Left forelimb (tissue), 1 donor: Measurements from ENCODE around the gene RPL9.
A peak's percentile ranks its signal among the peaks of the same experiment; 100 is the strongest.
"Not testable (repeated sequence)": the region's sequence is repeated elsewhere in the genome, so short reads cannot be mapped to it uniquely, and the experiment has no call there.

Experiments
- DNase-seq: peaks from one replicate; pipeline ENCODE4 v3.0.0-alpha.2; 2018; ENCODE audit warnings: low spot score

Gene RPL9

GRCh38 chr4:39466747-39467146 lies 8.0 kb upstream of the RPL9 start:
- no peak for DNase-seq

- DNase-seq: no peak
Observed at GRCh38 chr4:39464886-39465501, 6.3 kb upstream of the RPL9 start.

DNA sequence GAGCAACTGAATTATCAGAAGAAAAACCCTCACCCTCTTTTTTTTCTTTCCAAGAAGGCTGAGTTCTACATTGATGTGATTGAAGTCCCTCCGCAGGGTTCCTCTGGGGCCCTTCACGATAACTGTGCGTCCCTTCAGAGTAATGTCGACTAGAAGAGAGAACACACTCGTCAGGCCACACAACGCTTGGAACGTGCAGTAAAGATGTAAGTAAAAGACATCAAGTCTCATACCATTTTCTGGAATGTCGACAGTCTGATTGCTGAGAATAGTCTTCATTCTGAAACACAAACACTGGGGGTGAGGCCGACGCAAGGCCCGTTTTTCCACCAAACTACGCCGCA lies 589 bp downstream of the RPL9 start:
- DNase-seq: not testable (repeated sequence)

DNA sequence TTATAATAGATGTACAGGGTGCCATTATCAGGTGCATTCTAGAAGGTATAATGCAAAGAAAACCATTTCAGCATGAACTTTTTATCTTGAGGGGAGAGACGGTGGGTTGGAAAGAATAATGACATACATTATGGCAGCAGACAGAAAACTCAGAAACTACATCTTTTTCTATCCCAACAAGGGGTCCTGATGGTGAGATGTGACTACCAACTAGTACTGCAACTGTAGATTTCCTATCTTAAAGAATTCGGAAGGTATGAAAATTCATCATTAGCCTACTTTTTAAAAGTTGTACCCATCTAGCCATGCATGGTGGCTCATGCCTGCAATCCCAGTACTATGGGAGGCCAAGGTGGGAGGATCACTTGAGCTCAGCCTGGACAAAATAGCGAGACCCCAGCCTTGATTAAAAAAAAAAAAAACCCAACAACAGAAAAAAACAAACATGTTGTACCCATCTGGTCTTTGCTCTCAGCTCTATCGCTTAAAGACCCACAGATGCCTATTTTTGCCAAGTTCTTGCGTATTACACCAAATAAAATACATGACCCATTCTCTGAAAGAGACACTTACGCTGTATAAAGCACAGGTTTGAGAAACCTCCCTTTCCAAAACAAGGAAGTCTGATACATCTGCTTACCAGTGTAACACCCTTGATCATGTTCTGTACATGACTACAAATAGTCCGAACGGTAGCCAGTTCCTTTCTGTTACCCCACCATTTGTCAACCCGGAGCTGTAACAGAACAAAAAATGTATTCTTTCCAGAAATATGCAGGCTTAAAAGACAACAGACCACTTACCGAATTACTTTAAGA lies 1.6 kb downstream of the RPL9 start:
- DNase-seq: no peak

DNA sequence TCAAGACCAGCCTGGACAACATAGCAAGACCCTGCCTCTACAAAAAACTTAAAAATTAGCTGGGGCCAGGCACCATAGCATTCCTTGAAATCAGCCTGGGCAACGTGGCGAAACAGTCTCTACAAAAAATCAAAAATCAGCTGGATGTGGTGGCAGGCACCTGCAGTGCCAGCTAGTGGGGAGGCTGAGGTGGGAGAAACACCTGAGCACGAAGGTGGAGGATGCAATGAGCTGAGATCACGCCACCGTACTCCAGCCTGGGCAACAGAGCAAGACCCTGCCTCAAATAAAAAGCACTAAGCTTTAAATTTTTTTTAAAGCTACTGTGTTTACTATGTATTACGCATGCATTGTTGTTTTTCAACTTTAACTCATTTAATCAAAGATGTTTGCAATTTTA lies 3.2 kb downstream of the RPL9 start:
- DNase-seq: no peak

DNA sequence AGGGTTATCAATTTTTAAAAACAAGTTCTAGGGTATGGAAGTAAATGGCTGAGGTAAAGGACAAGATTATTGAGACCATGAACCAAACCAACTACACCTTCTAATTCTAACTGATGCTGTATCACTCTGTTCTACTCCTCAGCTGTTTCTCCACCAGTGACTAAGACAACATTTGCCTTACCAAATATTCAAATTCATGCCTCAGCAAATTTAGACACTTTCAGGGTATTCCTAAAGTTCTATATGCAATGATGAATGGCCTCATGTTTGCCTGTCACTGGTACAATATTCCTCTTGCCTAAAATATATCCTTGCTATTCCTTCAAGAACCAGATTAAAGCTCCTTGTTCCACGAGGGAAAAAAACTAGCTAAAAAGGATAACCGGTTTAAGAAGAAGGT lies 5.0 kb downstream of the RPL9 start:
- no peak for DNase-seq

GRCh38 chr4:39452860-39453587 lies 5.7 kb downstream of the RPL9 start:
- DNase-seq: no peak

- DNase-seq: no peak
Observed at GRCh38 chr4:39452153-39452859, 6.4 kb downstream of the RPL9 start.

GRCh38 chr4:39451423-39452023 lies 7.2 kb downstream of the RPL9 start:
- DNase-seq: no peak

DNA sequence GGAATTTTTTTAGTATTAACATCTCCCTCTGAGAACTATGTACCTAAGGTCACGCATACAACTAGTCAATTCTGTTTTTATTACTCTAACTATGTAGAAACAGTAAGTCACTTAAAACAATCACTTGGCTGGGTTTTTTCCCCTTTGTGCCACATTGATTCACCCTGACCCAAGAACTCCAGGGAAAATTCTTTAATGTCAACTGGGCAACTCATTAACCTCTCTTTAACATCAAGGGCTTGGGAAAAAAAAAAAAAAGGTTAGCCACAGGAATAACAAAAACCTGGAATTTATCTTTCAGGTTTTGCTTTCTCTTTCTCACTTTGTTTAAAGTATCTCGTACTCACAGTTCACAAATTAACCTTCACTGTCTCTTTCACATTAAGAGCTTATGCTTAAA lies 8.1 kb downstream of the RPL9 start:
- no peak for DNase-seq

DNA sequence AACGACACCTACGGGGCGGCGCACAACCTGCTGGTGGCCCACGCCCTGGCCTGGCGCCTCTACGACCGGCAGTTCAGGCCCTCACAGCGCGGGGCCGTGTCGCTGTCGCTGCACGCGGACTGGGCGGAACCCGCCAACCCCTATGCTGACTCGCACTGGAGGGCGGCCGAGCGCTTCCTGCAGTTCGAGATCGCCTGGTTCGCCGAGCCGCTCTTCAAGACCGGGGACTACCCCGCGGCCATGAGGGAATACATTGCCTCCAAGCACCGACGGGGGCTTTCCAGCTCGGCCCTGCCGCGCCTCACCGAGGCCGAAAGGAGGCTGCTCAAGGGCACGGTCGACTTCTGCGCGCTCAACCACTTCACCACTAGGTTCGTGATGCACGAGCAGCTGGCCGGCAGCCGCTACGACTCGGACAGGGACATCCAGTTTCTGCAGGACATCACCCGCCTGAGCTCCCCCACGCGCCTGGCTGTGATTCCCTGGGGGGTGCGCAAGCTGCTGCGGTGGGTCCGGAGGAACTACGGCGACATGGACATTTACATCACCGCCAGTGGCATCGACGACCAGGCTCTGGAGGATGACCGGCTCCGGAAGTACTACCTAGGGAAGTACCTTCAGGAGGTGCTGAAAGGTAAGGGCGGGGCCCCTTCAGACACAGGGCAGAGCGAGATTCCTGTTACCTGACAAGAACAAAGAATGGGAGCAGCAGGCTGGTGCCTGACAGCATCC lies 11.7 kb downstream of the RPL9 start:
- DNase-seq: peak; percentile 72

DNA sequence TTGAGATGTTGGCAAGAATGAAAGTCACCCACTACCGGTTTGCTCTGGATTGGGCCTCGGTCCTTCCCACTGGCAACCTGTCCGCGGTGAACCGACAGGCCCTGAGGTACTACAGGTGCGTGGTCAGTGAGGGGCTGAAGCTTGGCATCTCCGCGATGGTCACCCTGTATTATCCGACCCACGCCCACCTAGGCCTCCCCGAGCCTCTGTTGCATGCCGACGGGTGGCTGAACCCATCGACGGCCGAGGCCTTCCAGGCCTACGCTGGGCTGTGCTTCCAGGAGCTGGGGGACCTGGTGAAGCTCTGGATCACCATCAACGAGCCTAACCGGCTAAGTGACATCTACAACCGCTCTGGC lies 12.3 kb downstream of the RPL9 start:
- DNase-seq: no peak

DNA sequence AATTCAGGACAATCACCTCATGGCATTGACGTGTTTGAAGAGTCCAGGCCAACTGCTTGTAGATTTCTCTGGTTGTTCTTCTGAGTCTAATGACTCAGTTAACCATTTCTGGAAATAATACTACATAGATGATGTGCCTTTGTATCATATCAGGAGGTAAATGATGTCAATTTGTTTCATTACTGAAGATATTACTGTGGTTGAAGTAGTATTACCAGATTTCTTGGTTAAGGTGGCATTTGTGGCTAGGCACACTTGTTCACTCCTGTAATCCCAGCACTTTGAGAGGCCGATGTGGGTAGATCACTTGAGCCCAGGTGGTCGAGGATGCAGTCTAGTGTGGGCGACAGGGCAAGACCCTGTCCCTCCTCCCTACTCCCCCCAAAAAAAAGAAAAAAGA lies 15.7 kb downstream of the RPL9 start:
- DNase-seq: no peak

- DNase-seq: no peak
Observed at GRCh38 chr4:39441593-39441992, 17.1 kb downstream of the RPL9 start.

DNA sequence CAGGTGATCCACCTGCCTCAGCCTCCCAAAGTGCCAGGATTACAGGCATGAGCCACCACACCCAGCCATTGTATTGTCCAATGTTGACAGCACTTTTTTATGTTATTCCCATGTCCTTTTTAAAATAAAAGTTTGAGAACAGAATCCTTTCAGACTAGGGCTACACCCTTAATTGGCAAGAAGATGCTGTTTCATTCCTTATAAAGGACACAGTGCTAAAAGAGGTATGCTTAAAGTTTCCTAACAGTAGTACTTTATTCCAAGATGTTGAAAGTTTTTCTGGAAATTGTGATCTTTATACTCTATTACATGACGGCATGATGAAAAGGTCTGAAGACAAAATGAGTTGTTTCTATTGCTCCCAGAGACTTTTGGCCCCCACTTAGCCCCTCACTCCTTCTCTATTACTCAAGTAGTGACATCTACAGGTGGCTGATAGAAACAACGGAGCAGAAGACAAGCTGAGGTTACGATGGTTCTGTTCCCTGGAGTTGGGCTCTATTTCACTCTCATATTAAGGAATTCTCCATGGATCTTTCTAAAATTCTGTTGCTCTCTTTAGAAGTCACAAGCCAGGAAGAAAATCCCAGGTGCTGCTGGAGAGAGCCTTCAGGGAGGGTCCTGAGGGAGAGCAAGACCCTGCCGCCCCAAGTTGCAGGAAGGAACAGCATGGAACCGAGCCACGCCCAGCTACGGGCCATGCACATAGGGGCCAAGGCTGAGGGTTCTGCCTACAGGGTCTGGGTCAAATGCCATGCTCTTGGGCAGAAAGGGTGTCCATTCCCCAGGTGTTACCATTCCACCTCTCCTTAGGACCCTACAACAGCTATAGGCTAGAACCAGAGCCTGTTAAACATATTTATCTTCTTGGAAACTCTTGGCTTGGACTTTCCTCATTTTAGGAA lies 22.8 kb downstream of the RPL9 start:
- no peak for DNase-seq

DNA sequence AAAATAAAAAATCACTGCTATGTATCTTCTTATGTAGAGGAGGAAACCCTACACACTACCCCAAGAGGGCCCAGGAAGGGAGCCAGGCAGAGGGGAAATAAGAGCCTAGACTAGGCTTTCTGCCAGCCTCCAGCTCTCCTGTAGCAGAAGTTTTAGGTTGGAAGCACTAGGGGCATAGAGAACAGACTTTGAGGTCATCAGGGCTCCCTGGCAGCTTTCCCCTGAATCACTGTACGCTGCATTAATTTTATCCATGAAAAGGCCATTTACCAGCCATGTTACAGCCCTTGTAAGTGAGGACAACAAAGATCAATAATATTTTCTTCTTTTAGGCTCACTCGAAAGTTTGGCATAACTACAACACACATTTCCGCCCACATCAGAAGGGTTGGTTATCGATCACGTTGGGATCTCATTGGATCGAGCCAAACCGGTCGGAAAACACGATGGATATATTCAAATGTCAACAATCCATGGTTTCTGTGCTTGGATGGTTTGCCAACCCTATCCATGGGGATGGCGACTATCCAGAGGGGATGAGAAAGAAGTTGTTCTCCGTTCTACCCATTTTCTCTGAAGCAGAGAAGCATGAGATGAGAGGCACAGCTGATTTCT lies 24.7 kb downstream of the RPL9 start:
- no peak for DNase-seq

- DNase-seq: no peak
Observed at GRCh38 chr4:39429476-39430334, 29.0 kb downstream of the RPL9 start.

GRCh38 chr4:39427520-39428114 lies 31.1 kb downstream of the RPL9 start:
- DNase-seq: no peak

DNA sequence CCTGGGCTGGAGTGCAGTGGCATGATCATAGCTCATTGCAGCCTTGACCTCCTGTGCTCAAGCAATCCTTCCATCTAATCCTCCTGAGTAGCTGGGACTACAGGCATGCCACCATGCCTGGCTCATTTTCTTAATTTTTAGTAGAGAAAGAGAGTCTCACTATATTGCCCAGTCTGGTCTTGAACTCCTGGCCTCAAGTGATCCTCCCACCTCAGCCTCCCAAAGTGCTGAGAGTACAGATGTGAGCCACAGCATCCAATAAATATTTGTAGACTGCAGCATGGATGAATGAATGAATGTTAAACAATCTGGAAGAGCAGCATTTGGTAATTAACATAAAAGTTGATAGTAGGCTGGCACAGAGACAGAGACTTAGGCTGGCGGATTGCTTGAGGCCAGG lies 32.0 kb downstream of the RPL9 start:
- DNase-seq: no peak
